Ramos (cell line): ENCODE data around the gene PGAP2.
"Not testable (repeated sequence)": the region's sequence is repeated elsewhere in the genome, so short reads cannot be mapped to it uniquely, and the experiment has no call there.

Source experiments
- in situ Hi-C: fragments of 300-500 bp; cut with MboI; formaldehyde crosslinking; loops from one replicate; pipeline ENCODE4 v1.14.3; 2022; ENCODE audit warnings: low sequenced_read_pairs; ENCODE audit not compliant: unreplicated experiment

Gene PGAP2

DNA sequence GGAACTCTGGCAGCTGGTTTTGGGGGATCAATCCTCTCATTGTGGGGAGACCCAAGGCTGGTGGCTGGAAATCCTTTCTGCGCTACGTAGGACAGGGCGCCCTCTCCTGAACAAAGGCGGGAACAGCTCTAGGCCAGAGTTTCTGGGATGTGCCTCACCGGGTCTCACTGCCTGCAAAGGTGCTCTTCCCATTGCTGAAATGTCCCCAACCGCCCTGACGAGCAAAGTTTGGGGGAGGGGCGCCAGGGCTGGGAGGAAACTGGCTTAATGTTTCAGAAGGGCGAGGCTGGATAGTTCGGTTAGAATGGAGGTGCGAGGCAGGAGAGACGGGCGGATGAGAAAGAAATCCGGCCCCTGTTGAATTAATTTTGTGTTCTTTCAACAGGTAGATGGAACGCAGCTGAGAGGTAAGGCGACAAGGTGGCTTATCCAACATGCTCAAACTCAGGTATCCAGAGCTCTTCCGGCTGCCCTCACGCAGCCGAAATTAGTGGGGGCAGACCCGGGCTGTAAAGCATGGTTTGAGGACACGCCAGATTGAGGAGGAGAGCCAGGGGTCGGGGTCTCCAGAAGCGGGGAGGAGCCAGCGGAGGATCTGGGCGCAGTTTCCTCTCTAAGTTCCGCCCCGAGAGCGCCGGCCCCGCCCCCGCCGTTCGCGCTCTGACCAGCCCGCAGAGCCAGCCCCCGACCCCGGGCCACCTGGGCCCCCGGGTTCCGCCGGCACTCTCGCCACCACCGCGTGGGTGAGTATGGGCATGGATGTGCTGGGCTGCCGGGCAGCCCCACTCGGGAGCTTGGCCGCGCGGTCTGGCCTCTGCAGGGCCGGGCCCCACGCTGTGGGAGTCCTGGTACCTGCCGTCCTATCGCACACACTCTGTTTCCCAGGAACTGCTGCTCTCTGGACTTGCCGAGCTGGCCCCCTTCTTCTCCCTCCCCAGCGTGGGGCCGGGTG, at the start of gene PGAP2:
Gene PGAP2 (plus strand): TSS at position 652 of the 952 bp plus-strand sequence. CDS start 2,700 bp downstream, outside the sequence.
- in situ Hi-C loops: no loop called here

DNA sequence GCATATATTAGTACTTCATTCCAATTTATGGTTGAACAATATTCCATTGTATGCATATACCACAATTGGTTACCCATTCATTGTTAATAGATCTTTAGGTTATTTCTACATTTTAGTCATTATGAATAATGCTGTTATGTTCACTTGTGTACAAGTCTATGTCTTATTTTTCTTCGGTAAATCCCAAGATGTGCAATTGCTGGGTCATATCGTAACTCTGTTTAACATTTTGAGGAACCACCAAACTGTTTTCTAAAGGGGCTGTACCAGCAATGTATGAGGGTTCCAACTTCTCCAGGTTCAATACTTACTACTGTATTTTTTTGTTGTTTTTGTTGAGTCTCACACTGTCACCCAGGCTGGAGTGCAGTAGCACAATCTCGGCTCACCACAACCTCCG, 44.1 kb upstream of the PGAP2 start:
- in situ Hi-C loops: no loop called here

DNA sequence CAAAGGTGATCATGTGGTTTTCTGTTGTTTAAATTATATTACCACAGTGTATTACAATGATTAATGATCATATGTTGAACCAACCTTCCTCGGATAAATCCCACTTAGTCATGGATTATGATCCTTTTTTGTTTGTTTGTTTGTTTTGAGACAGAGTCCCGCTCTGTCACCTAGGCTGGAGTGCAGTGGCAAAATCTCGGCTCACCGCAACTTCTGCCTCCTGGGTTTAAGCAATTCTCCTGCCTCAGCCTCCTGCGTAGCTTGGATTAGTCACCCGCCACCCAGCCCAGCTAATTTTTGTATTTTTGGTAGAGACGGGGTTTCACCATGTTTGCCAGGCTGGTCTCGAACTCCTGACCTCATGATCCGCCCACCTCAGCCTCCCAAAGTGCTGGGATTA, 41.5 kb upstream of the PGAP2 start:
- in situ Hi-C loops: not testable (repeated sequence)

DNA sequence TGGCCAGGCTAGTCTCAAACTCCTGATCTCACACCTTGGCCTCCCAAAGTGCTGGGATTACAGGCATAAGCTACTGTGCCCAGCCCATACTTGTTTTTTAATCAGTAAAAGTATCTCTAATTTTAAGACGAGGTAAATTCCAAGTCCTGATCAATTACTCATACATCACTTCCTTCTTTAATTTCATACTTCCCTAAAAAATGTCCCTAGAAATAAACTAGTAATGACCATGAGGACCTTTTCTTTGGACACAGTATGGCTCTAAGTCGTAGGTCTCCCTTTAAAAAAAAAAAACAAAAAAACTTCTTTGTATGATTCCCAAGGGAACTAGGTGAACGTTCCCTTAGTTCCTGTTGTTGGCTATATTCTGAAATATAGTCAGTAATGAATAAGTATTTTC, 40.8 kb upstream of the PGAP2 start:
- in situ Hi-C loops: no loop called here

DNA sequence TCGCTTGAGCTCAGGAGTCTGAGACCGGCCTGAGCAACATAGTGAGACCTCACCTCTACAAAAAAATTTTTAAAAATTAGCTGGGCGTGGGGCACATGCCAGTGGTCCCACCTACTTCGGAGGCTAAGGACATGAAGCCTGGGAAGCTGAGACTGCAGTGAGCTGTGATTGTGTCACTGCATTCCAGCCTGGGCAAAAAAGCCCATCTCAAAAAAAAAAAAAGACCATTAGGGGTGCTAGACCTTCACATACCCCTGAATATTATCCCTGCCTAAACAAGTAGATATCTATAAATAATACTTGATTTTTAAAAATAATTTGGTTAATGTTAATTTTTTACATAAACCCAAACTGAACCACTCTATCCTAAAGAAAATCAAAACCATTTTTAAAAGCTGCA, 35.2 kb upstream of the PGAP2 start:
- in situ Hi-C loops: no loop called here

DNA sequence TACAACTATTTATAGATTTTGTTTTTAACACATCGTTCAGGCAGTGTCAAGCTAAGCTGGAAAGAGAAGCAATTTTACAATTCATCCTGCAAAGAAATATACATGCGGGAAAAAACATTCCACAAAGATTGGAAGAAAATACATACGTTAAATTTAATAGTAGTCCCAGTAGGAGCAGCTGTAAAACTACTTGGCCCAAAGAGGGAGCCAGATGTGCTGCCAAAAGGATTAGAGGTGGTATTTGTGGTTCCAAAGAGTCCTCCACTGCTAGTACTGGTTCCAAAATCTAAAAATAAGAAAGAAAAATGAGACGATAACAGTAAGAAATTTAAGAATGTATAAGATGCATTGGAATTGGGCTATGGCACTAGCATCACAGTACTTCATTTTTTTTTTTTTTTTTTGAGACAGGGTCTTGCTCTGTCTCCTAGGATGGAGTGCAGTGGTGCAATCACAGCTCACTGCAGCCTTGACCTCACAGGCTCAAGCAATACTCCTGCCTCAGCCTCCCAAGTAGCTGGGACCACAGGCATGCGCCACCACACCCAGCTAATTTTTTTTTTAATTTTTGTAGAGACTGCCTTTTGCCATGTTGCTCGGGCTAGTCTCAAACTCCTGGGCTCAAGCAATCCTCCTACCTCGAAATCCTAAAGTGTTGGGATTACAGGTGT, 32.5 kb upstream of the PGAP2 start:
- in situ Hi-C loops: no loop called here

DNA sequence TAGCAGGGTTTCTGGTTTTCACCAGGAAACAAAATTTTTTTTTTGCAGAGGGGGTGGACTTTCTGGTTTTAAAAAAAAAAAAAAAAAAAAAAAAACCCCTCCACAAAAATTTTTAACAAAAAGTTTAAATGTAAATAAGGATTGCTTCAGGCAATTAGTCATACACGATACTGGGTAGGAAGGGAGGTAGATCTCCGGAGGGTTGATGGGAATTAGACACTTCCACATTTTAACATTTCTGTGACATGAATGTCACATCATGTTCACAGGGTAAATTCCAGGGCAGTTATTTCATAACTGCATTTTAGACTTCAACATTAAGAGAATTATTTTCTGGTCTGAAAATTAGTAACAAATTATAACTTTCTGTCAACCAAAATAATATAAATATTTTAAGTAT, 26.9 kb upstream of the PGAP2 start:
- in situ Hi-C loops: no loop called here

DNA sequence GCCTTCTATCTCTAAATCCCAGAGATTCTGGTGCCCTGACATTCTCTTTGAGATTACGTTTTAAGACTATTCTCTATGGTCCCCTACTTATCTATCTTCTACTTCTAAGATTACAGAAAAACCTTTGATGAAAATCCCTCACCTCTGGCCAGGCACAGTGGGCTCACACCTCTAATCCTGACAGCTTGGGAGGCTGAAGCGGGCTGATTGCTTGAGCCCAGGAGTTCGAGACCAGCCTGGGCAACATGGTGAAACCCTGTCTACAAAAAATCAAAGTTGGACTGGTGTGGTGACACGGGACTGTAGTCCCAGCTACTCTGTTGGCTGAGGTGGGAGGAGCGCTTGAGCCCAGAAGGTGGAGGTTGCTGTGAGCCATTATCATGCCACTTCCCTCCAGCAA, 25.4 kb upstream of the PGAP2 start:
- in situ Hi-C loops: no loop called here

DNA sequence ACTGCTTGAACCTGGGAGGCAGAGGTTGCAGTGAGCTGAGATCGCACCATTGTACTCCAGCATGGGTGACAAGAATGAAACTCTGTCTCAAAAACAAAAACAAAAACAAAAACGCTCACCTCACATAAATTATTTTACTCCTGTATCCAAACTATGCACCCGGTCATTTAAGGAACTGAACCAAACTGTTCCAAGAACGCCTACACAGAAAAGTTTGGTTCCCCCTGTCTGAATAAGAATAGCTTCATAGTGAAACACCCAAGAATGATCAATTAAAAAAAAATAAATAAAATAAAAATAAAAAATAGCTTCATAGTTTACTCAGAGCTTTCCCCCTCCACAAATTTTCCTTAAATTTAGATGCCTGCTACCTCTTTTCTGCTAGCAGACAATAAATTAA, 24.7 kb upstream of the PGAP2 start:
- in situ Hi-C loops: no loop called here

DNA sequence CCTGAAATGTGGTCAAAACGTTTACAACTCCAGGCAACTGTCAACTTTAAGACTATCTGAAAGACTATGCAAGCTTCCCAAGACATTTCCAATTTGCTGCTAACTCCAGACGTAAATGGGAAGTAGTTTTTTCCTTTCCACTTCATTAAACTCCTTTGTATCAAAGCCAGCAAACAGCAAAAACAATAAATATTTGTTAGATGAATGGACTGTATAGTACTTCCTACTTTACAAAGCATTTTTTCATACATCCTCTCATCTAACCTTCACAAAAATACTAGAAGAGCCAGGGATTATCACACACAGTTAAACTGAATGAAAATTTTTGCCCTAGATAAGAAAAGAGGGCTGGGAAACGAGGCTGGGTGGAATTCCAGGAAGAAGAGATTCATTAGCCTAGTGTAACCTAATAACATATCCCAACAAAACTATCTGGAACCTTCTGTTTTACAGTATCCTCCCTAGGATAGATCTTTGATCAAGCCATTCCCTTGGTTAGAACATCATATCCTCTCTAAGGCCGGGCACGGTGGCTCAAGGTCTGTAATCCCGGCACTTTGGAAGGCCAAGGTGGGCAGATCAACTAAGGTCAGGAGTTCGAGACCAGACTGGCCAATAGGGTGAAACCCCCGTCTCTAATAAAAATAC, 21.5 kb upstream of the PGAP2 start:
- in situ Hi-C loops: no loop called here

DNA sequence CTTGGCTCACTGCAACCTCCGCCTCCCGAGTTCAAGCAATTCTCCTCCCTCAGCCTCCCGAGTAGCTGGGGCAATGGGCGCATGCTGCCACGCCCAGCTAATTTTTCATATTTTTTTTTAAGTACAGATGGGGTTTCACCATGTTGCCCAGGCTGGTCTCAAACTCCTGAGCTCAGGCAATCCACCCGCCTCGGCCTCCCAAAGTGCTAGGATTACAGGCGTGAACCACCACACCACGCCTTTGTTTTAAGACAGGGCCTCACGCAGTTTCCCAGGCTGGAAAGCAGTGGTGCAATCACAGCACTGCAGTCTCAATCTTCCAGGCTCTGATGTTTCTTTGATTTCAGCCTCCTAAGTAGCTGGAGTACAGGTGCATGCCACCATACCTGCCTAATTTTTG, 14.0 kb upstream of the PGAP2 start:
- in situ Hi-C loops: not testable (repeated sequence)

DNA sequence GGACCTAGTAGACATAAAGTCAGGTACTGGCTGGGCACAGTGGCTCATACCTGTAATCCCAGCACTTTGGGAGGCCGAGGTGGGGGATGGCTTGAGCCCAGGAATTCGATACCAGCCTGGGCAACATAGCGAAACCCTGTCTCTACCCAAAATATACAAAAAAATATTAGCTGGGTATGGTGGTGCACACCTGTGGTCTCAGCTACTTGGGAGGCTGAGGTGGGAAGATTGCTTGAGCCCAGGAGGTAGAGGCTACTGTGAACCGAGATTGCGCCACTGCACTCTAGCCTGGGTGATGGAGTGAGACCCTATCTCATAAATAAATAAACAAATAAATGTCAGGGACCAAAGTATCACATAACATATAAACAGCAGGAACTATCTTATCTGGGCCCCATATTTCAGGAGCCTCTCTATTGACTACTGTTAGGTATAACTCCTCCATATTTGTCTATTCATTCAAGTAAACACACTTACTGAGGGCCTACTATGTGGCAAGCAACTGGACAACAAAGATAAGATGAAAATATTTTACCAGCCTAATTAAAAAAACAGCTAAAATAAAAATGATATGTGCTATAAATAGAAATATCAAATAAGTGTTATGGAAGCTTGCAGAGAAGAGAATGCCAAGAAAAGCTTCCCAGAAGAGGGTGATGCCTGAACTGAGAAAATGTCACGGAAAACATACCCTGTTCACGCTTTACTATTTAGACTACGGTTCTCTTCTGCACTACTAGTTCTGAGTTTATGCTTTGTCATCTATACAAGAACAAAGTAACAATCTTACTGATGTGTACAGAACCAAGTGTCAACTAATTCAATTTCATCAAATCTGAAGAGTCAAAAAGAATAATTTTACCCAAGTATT, 13.0 kb upstream of the PGAP2 start:
- in situ Hi-C loops: no loop called here

DNA sequence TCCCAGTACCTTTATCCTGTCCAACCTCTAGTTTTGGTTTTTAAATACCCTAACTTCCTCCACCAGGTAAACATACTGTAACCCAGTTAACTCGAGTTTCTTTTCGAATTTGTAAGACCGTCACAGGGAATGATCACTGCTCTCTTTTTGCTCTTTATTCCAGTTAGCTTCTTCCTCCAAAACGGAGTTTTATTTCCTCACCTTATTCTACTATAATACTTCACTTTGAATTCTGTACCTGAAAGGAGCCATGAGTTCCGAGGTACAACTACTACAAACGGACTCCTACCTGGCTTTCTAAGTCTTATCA, 12.4 kb upstream of the PGAP2 start:
- in situ Hi-C loops: no loop called here

DNA sequence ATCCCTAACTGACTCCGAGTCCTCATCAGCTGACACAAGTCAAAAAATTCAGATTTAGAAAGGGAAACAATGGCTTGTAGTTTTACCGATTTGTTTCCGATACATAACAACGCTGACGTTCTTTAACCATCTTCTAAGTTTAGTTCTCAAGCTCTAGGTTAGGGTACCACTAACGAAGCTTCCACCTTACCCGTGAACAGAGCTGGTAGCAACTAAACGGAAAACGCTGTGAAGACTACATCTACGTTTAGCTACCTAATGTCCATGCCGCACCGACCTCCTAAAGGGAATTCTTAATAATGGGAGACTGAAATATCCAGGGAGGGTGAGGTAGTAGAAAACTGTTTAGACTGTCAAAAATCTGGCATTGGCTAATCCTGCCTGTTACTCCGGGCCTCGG, 12.0 kb upstream of the PGAP2 start:
- in situ Hi-C loops: no loop called here

DNA sequence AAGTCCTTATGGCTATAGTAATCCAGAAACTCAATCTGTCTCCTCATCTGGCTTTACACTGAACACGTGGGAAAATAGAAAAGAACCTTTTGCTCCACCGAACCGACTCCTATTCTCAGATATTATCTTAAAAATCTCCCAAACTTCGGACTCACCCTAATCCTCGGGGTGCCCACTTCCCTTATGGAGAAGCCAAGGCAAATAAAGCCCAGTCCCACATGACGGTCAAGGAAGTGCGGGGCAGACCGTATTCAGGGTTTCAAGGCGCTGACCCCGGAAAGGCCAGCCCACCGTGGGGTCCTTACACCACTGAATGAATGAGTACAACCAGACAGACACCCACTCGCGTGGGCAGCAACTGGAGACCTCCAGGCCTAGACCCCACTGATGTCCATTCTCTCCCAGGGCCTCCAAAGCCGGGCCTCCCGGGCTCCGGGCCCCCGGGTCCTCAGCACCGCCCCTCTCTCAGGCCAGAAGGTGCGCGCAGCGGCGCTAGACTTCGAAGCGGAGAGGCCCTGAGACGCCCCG, 11.5 kb upstream of the PGAP2 start:
- in situ Hi-C loops: no loop called here

DNA sequence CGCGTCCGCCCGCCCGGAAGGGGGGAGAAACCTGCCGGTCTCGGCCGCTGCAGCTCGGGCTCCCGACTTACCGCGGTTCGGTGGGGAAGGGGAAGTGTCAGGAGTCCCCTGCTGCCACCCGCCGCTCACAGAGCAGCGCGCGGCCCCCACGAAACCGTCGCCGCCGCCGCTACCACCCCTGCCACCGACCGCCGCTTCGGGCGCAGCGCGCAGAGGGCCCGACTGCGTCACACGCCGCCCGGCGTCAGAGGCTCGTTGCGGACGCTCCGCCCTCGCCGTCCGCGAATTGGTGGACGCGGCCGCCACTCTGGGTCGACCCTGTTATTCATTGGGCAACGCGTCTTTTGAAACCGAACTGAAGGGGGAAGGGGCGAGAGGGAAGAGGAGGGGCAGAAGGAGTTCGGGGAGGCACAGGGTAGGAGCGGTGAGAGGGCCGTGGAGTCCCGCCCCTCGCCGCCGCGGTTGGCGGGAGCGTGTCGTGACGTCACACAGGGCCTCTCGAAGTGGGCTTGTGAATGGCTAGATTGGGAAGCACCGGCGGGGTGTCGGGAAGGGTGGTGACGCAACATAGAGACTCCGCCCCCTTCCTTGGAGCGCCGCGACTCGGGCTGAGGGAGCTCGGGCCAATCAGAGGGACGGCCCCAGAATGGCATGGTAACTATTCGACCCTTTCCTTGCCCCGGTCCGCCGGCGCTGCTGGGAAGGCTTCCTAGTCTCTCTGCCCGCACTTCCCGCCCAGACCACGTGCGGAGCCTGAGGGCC, 10.8 kb upstream of the PGAP2 start, which contains the start of gene NUP98:
Gene NUP98 (minus strand): TSS at position 226 of the 762 bp plus-strand sequence. CDS start 15,437 bp downstream, outside the sequence.
- in situ Hi-C loops: no loop called here

DNA sequence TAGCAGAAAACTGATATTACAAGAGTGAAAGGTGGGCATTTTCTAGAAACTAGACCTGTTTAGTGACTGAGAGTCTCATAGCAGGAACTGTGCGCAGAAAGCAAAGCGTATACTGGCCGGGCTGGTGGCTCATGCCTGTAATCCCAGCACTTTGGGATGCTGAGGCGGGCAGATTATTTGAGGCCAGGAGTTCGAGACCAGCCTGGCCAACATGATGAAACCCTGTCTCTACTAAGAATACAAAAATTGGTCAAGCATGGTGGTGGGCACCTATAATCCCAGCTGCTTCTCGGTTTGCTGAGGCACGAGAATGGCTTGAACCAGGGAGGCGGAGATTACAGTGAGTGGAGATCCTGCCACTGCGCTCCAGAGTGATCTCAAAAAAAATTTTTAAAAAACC, 9.2 kb upstream of the PGAP2 start:
- in situ Hi-C loops: no loop called here

DNA sequence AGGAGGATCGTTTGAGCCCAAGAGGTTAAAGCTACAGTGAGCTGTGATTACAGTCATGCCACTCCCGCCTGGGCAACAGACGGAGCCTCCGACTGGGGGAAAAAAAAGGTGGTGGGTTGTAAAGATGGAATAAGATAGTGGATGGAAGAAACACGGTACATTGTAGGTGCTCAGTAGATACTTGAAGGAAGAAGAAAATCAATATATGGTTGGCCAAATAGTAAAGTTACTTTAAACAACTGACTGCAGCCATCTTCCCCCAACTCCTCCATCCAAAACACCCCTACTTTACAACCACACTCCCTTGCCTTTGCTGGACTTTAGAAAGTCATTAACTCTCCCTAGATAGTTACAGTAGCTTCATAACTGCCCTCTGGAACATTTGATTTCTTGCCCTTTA, 8.5 kb upstream of the PGAP2 start:
- in situ Hi-C loops: no loop called here
